PC-3 (cell line): ENCODE measurements around the gene CAST.

Source experiments
- EZH2 ChIP-seq: fragments of 300-600 bp; sonication (generic); IDR thresholded peaks from one replicate; pipeline ENCODE4 v1.6.1; 2017; ENCODE audit warnings: antibody characterized with exemption, mild to moderate bottlenecking, low read length; ENCODE audit not compliant: unreplicated experiment
- EZH2phosphoT487 ChIP-seq: fragments of 300-600 bp; sonication (generic); IDR thresholded peaks from 2 replicates; pipeline ENCODE4 v1.6.1; 2018; ENCODE audit warnings: mild to moderate bottlenecking, antibody characterized with exemption, low read length, borderline replicate concordance
- TF ChIP-seq, protein P1 (sequence below): fragments of 300-600 bp; sonication (generic); conservative IDR thresholded peaks from 2 replicates; pipeline ENCODE4 v1.5.1; 2017; ENCODE audit warnings: antibody characterized with exemption, low read depth, mild to moderate bottlenecking, low read length

DNA sequence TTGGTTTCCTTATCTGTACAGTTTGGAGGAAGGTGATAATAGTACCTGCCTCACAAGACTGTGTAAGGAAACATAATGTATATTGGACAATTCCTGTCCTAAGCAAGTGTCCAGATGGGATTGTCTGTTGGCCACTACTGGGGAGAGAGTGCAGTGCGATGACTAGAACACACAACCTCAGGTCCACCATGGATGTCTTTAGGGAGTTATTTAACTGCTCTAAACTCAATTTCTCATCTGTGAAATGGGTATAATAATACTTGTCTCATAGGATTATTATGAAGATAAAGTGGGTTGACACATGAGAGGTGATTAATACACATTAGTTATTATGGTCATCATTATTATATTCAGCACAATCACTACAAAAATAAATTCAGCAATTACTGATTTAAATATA lies 63.1 kb downstream of the CAST start:
- TF ChIP-seq, protein P1, sequence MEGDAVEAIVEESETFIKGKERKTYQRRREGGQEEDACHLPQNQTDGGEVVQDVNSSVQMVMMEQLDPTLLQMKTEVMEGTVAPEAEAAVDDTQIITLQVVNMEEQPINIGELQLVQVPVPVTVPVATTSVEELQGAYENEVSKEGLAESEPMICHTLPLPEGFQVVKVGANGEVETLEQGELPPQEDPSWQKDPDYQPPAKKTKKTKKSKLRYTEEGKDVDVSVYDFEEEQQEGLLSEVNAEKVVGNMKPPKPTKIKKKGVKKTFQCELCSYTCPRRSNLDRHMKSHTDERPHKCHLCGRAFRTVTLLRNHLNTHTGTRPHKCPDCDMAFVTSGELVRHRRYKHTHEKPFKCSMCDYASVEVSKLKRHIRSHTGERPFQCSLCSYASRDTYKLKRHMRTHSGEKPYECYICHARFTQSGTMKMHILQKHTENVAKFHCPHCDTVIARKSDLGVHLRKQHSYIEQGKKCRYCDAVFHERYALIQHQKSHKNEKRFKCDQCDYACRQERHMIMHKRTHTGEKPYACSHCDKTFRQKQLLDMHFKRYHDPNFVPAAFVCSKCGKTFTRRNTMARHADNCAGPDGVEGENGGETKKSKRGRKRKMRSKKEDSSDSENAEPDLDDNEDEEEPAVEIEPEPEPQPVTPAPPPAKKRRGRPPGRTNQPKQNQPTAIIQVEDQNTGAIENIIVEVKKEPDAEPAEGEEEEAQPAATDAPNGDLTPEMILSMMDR, result no peak
- no peak for TF ChIP-seq EZH2phosphoT487
- TF ChIP-seq EZH2, result no peak
